DOHH2 (cell line): ENCODE measurements around the gene USH1C.

ENCODE experiments used
- CTCF ChIP-seq: fragments of 200-600 bp; sonication (generic); IDR thresholded peaks from one replicate; pipeline ENCODE4 v1.5.1; 2014; ENCODE audit warnings: antibody characterized with exemption, mild to moderate bottlenecking, low read depth, low read length; ENCODE audit not compliant: poor library complexity, severe bottlenecking
- EZH2phosphoT487 ChIP-seq: fragments of 200-600 bp; sonication (generic); IDR thresholded peaks from 2 replicates; pipeline ENCODE4 v1.6.1; 2017; ENCODE audit warnings: borderline replicate concordance, mild to moderate bottlenecking, antibody characterized with exemption, low read length, moderate library complexity, mixed read lengths

- TF ChIP-seq CTCF, result no peak
- TF ChIP-seq EZH2phosphoT487, result no peak
Observed at GRCh38 chr11:17516551-17517150, 27.6 kb downstream of the USH1C start.
